Lung (tissue), 12 donors: ENCODE measurements around the gene KRT23. TPM values are rescaled to one million over a fixed set of nuclear protein-coding genes. Genes with fewer than 3 reads are reported as not detected.

Experiments used
- ATAC-seq: fragments of 200-7000 bp; cut with Tn5 transposase; one replicate; pipeline ENCODE4 v1.9.1; 2020; ENCODE audit warnings: moderate number of reproducible peaks; ENCODE audit not compliant: insufficient read depth, low FRiP score
- DNase-seq, 3 donors: peaks; one replicate each; pipeline ENCODE4 v3.0.0-alpha.2; 2013 to 2017
- H3K27ac ChIP-seq, 2 donors: one replicate each; pipeline ENCODE4 v1.5.1; 2013; ENCODE audit warnings: mild to moderate bottlenecking in 2 of 2, moderate library complexity in 2 of 2, control low read depth in 1 of 2, inconsistent platforms in 1 of 2, low read depth in 1 of 2, low read length in 1 of 2
- H3K27me3 ChIP-seq, 3 donors: one replicate each; pipeline ENCODE4 v1.5.1; 2013; ENCODE audit warnings: low read length in 2 of 3; ENCODE audit not compliant: control insufficient read depth in 3 of 3, insufficient read depth in 3 of 3
- H3K36me3 ChIP-seq, 4 donors: one replicate each; pipeline ENCODE4 v1.5.1; 2013; ENCODE audit warnings: low read length in 4 of 4, mild to moderate bottlenecking in 1 of 4, moderate library complexity in 1 of 4; ENCODE audit not compliant: control insufficient read depth in 4 of 4, insufficient read depth in 4 of 4
- H3K4me1 ChIP-seq, 5 donors: one replicate each; pipeline ENCODE4 v1.5.1; 2013; ENCODE audit warnings: low read length in 5 of 5, mild to moderate bottlenecking in 2 of 5, moderate library complexity in 1 of 5; ENCODE audit not compliant: control insufficient read depth in 5 of 5, insufficient read depth in 5 of 5
- H3K4me3 ChIP-seq: one replicate; pipeline ENCODE4 v1.5.1; 2013; ENCODE audit warnings: mild to moderate bottlenecking, control low read depth, moderate library complexity
- H3K9ac ChIP-seq, 2 donors: one replicate each; pipeline ENCODE4 v1.5.1; 2013; ENCODE audit warnings: low read length in 2 of 2, control low read depth in 1 of 2; ENCODE audit not compliant: insufficient read depth in 1 of 2
- H3K9me3 ChIP-seq, 4 donors: one replicate each; pipeline ENCODE4 v1.5.1; 2013; ENCODE audit warnings: low read length in 3 of 4, mild to moderate bottlenecking in 1 of 4, moderate library complexity in 1 of 4; ENCODE audit not compliant: control insufficient read depth in 4 of 4, insufficient read depth in 3 of 4
- WGBS, 2 donors: extraction: QIAGEN DNeasy Blood & Tissue Kit; methylation state at CpG; one replicate each; pipeline ENCODE4 v1.1.7; 2013; 5-methylcytosine and 5-hydroxymethylcytosine counted together
- polyA plus RNA-seq, 2 donors: library from polyadenylated mRNA; stranded (reverse); fragments of 200-250 nt; gene quantifications; one replicate each; pipeline ENCODE4 v1.2.1, GENCODE V29; 2013
- total RNA-seq, 2 donors: library from RNA; depleted of rRNA in 1 of 2; stranded (reverse); fragments of >200 nt in 1 of 2; gene quantifications; one replicate each; pipeline ENCODE4 v1.2.1, GENCODE V29; 2014 to 2021
- TF ChIP-seq, protein P1 (sequence below): IDR thresholded peaks from 2 replicates; pipeline ENCODE4 v1.5.1; 2012; ENCODE audit warnings: mild to moderate bottlenecking; ENCODE audit errors: control extremely low read depth, extremely low read depth
- donor health status: control.
- donor health status: control.
- donor health status: Bipolar disorder and iron deficiency.
- donor health status: healthy.
- donor health status: DM: yes; HTN: yes; CAD: no.

Gene KRT23
- total and polyA plus RNA-seq, 4 donors: 1.3 to 9.4 (median 2.0) TPM

DNA sequence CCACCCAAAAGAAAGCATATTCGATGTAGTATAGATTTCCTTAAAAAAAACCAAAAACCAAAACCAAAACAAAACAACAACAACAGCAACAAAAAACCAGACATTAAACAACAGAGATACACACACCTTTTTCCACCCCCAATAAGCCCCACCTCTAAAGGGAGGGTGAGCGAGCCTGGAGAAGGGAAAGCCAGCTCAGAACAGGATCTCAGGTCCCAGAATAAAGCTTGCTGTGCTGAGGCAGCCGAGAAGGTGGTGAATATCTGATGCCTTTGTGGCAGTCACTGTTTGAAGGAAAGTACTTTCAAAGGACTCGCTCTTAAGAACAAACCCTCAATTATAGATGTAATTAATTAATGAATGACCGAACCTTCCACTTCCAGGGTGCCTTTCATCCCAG lies 470 bp downstream of the KRT23 start:
- TF ChIP-seq, protein P1, sequence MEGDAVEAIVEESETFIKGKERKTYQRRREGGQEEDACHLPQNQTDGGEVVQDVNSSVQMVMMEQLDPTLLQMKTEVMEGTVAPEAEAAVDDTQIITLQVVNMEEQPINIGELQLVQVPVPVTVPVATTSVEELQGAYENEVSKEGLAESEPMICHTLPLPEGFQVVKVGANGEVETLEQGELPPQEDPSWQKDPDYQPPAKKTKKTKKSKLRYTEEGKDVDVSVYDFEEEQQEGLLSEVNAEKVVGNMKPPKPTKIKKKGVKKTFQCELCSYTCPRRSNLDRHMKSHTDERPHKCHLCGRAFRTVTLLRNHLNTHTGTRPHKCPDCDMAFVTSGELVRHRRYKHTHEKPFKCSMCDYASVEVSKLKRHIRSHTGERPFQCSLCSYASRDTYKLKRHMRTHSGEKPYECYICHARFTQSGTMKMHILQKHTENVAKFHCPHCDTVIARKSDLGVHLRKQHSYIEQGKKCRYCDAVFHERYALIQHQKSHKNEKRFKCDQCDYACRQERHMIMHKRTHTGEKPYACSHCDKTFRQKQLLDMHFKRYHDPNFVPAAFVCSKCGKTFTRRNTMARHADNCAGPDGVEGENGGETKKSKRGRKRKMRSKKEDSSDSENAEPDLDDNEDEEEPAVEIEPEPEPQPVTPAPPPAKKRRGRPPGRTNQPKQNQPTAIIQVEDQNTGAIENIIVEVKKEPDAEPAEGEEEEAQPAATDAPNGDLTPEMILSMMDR: no peak
- 72 to 76% methylated on average over 5 of the region's 5 CpGs for WGBS, 2 donors
- no peak overlapping the region for H3K27ac ChIP-seq
- no peak for DNase-seq
- H3K4me3 ChIP-seq: no peak overlapping the region
- no peak overlapping the region for H3K9ac ChIP-seq
- peaks cover 0 to 3% (median 0%) of the 10 kb centered on the region in 3 donors for H3K27me3 ChIP-seq
- no peak for ATAC-seq
- H3K36me3 ChIP-seq: no peaks in the 10 kb centered on the region
- H3K9me3 ChIP-seq: no peaks in the 10 kb centered on the region
- H3K4me1 ChIP-seq: peaks cover 0 to 2% (median 0%) of the 10 kb centered on the region in 5 donors

DNA sequence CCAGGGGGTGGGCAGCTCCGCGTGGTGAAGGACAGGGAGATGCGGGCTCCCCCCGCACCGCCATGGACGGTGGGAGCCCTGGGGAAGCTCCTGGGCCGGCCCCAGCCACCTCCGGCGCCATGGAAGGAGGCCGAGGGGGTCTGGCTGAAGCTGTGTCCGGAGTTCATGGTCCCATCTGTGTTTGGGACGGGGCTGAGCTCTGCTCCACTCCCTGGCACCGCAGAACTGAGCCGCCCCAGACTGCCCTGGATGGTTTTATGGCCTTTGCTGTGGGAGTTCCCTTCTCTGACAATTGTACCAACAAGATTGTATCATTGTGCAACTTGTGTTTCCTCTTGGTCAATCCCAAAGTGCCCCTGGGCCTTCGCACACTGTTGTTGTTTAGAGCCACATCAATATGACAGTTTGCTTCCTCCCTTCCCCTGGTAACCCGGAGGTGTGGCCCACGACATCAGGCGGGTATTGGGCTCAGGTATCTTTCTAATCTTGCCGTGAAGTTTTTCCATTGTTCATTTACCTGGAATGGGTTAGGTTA lies 942 bp downstream of the KRT23 start:
- no peak overlapping the region for H3K4me3 ChIP-seq
- no peak overlapping the region for H3K27ac ChIP-seq
- DNase-seq (no peak), ATAC-seq (no peak)
- H3K9me3 ChIP-seq: no peaks in the 10 kb centered on the region
- no peaks in the 10 kb centered on the region for H3K36me3 ChIP-seq
- TF ChIP-seq, protein P1: no peak
- peaks cover 0 to 3% (median 0%) of the 10 kb centered on the region in 3 donors for H3K27me3 ChIP-seq
- H3K4me1 ChIP-seq: peaks cover 0 to 2% (median 0%) of the 10 kb centered on the region in 5 donors
- H3K9ac ChIP-seq: no peak overlapping the region
- WGBS, 2 donors: 80% methylated on average over 19 of the region's 19 CpGs

DNA sequence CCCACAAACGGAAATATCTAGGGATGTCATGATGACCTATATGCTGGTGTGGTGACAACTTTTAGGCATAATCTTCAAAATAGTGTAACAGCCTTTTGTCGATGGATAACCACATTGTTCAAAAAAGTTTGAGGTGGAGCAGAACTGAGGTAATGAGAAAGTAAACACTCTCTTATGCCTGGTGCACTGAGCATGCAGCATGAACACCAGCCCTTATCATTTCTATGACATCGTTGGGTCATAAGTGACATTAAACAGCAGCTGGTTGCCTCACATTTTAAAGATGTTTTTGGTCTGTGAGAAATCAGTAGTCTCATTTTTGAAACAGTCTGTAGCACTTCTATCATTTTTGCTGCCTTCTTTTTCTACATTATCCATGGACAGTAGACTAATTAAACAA lies 1.8 kb downstream of the KRT23 start:
- H3K4me1 ChIP-seq: peaks cover 0 to 2% (median 0%) of the 10 kb centered on the region in 5 donors
- H3K36me3 ChIP-seq: no peaks in the 10 kb centered on the region
- H3K27ac ChIP-seq: no peak overlapping the region
- H3K9me3 ChIP-seq: no peaks in the 10 kb centered on the region
- no peak for DNase-seq
- 72 to 84% methylated on average over 3 of the region's 3 CpGs for WGBS, 2 donors
- ATAC-seq: no peak
- TF ChIP-seq, protein P1: no peak
- no peak overlapping the region for H3K9ac ChIP-seq
- H3K27me3 ChIP-seq: peaks cover 0 to 3% (median 0%) of the 10 kb centered on the region in 3 donors
- no peak overlapping the region for H3K4me3 ChIP-seq

DNA sequence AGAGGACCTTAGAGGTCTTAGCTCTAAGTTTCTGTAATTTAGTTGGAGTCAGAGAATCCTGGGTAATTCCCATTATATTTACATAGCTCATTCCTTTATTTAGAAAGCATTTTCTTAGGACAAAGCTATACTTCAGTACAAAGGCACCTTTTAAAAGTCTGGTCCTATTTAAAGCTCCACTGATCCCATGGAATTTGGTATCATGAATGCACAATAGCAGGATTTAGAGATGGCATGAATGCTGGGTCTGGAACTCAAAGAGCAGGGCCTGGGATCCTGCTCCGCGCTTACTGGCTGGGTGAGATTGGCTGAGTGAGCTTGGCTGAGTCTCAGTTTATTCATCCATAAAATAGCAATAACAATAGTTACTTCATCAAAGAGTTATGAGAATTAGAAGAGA lies 4.8 kb downstream of the KRT23 start:
- H3K27ac ChIP-seq: no peak overlapping the region
- H3K36me3 ChIP-seq: no peaks in the 10 kb centered on the region
- no peak overlapping the region for H3K9ac ChIP-seq
- no peak for ATAC-seq
- no peaks in the 10 kb centered on the region for H3K9me3 ChIP-seq
- H3K27me3 ChIP-seq: peaks cover 0 to 3% (median 0%) of the 10 kb centered on the region in 3 donors
- no peak overlapping the region for H3K4me3 ChIP-seq
- TF ChIP-seq, protein P1: no peak
- 67% methylated on average over 2 of the region's 2 CpGs for WGBS, 2 donors
- no peaks in the 10 kb centered on the region for H3K4me1 ChIP-seq
- no peak for DNase-seq
